Stimulated activated CD4-positive, alpha-beta T cell treated with anti-CD3 and anti-CD28 coated beads, Interleukin-12 subunit alpha, Interleukin-12 subunit beta, amount 100 ng/mL, for 48 hours (primary cell): ENCODE data around the gene CCDC146.
A peak's percentile ranks its signal among the peaks of the same experiment; 100 is the strongest.
"Not testable (repeated sequence)": the region's sequence is repeated elsewhere in the genome, so short reads cannot be mapped to it uniquely, and the experiment has no call there.

Source experiments
- DNase-seq, 3 donors: peaks; one replicate each; pipeline ENCODE4 v3.0.0-alpha.2; 2020; ENCODE audit warnings: low read depth in 2 of 3, low spot score in 1 of 3

Gene CCDC146

GRCh38 chr7:77326131-77326530 lies 203.7 kb downstream of the CCDC146 start:
- no peak for DNase-seq

- DNase-seq = no peak
Observed at GRCh38 chr7:77327067-77327931, 204.9 kb downstream of the CCDC146 start.

- peak in 1 of 3 donors; percentile 8 for DNase-seq
Observed at GRCh38 chr7:77327932-77328628, 205.7 kb downstream of the CCDC146 start.

- no peak for DNase-seq
Observed at GRCh38 chr7:77328669-77329068, 206.3 kb downstream of the CCDC146 start.

- DNase-seq = no peak
Observed at GRCh38 chr7:77329466-77330168, 207.2 kb downstream of the CCDC146 start.

GRCh38 chr7:77330169-77330882 lies 207.9 kb downstream of the CCDC146 start:
- DNase-seq = peak in 1 of 3 donors; percentile 27

- peak; percentile 39 to 62 (median 41) for DNase-seq
Observed at GRCh38 chr7:77331938-77332695, 209.7 kb downstream of the CCDC146 start.

- DNase-seq = not testable (repeated sequence)
Observed at GRCh38 chr7:77334039-77334438, 211.6 kb downstream of the CCDC146 start.

GRCh38 chr7:77335581-77335980 lies 213.2 kb downstream of the CCDC146 start:
- DNase-seq = no peak

GRCh38 chr7:77337456-77337990 lies 215.1 kb downstream of the CCDC146 start:
- no peak for DNase-seq

- no peak for DNase-seq
Observed at GRCh38 chr7:77338260-77338659, 215.8 kb downstream of the CCDC146 start.

- no peak for DNase-seq
Observed at GRCh38 chr7:77338883-77339629, 216.6 kb downstream of the CCDC146 start.

GRCh38 chr7:77339726-77340125 lies 217.3 kb downstream of the CCDC146 start:
- no peak for DNase-seq
